Endothelial cell of umbilical vein (primary cell): ENCODE results near the gene SLC6A6. TPM values are rescaled to one million over a fixed set of nuclear protein-coding genes. Genes with fewer than 3 reads are reported as not detected.

Source experiments
- BruUV-seq: library from RNA; stranded (reverse); fragments of 400-500 nt; replicated peaks from 2 replicates; lab custom pipeline; 2021; lab: Mats Ljungman, UMichigan
- CTCF ChIA-PET: fragments of 300-600, 350-600 bp; sonication (Branson Sonifier 250); formaldehyde crosslinking; loops from one replicate; lab custom pipeline; 2021; ENCODE audit warnings: antibody characterized with exemption, inconsistent platforms; lab: Charles Lee
- POLR2A ChIA-PET: fragments of 300-600, 350-600 bp; sonication (Branson Sonifier 250); formaldehyde crosslinking; loops from one replicate; lab custom pipeline; 2021; ENCODE audit warnings: antibody characterized with exemption, inconsistent platforms; lab: Charles Lee
- DNase-seq: peaks from one replicate; pipeline ENCODE4 v3.0.0-alpha.2; 2011; ENCODE audit warnings: low read depth, low spot score
- FAIRE-seq: peaks from 2 replicates; lab custom pipeline; 2011; peaks lifted over from hg19 to GRCh38; lab: Jason Lieb, UNC
- H2AFZ ChIP-seq: 2 replicates; pipeline ENCODE4 v1.6.0; 2012; ENCODE audit warnings: low read depth, low read length, control low read depth, inconsistent platforms
- H3K27ac ChIP-seq: 2 replicates; pipeline ENCODE4 v1.5.1; 2011; ENCODE audit warnings: low read depth, mild to moderate bottlenecking, control low read depth, low read length, moderate library complexity; ENCODE audit not compliant: insufficient read depth
- H3K27me3 ChIP-seq, 2 experiments: 2 replicates each; pipeline versions ENCODE4 v1.6.0 to v1.6.1; 2011; ENCODE audit warnings: low read length in 2 of 2, mixed read lengths in 1 of 2; ENCODE audit not compliant: control insufficient read depth in 2 of 2, insufficient read depth in 2 of 2
- H3K36me3 ChIP-seq, 2 experiments: 2 replicates in 1 of 2; 3 replicates in 1 of 2; pipeline ENCODE4 v1.5.1; 2011; ENCODE audit warnings: low read length in 2 of 2, mild to moderate bottlenecking in 1 of 2, moderate library complexity in 1 of 2; ENCODE audit not compliant: control insufficient read depth in 2 of 2, insufficient read depth in 2 of 2; ENCODE audit errors: extremely low read depth in 1 of 2
- H3K4me1 ChIP-seq: 3 replicates; pipeline ENCODE4 v1.5.1; 2011; ENCODE audit warnings: mild to moderate bottlenecking, low read length; ENCODE audit not compliant: control insufficient read depth, insufficient read depth; ENCODE audit errors: extremely low read depth
- H3K4me2 ChIP-seq: 2 replicates; pipeline ENCODE4 v1.6.1; 2011; ENCODE audit warnings: low read length, control low read depth, mixed read lengths; ENCODE audit not compliant: insufficient read depth
- H3K4me3 ChIP-seq, 3 experiments: fragments of 200-600 bp in 1 of 3; sonication (generic), shearing (Covaris generic) in 1 of 3; replicated peaks in 1 of 3; 2 replicates each; pipeline ENCODE4 v1.5.1; 2011 to 2016; ENCODE audit warnings: control low read depth in 3 of 3, low read length in 3 of 3, mild to moderate bottlenecking in 2 of 3, inconsistent platforms in 1 of 3, low read depth in 1 of 3, moderate library complexity in 1 of 3; ENCODE audit not compliant: insufficient read depth in 1 of 3
- H3K79me2 ChIP-seq: 2 replicates; pipeline ENCODE4 v1.6.0; 2012; ENCODE audit warnings: low read length, inconsistent platforms; ENCODE audit not compliant: control insufficient read depth, insufficient read depth
- H3K9ac ChIP-seq: replicated peaks from 2 replicates; pipeline ENCODE3; 2011; ENCODE audit warnings: low read length, control low read depth; ENCODE audit not compliant: insufficient read depth; ENCODE audit errors: extremely low read depth
- H3K9me1 ChIP-seq: replicated peaks from 3 replicates; pipeline ENCODE4 v1.6.0; 2011; ENCODE audit warnings: mild to moderate bottlenecking, low read length; ENCODE audit not compliant: control insufficient read depth, insufficient read depth; ENCODE audit errors: extremely low read depth
- H3K9me3 ChIP-seq: replicated peaks from 2 replicates; pipeline ENCODE4 v1.5.1; 2012; ENCODE audit warnings: low read length, inconsistent platforms; ENCODE audit not compliant: control insufficient read depth, insufficient read depth
- H4K20me1 ChIP-seq: replicated peaks from 2 replicates; pipeline ENCODE3; 2011; ENCODE audit warnings: mild to moderate bottlenecking, low read length; ENCODE audit not compliant: control insufficient read depth, insufficient read depth; ENCODE audit errors: extremely low read depth
- CTCF ChIP-seq, 2 donors: IDR thresholded peaks; 1 replicate in 1 of 2; 2 replicates in 1 of 2; pipeline ENCODE4 v1.5.1; 2011; ENCODE audit warnings: low read length in 2 of 2, mild to moderate bottlenecking in 2 of 2, moderate library complexity in 2 of 2, control low read depth in 1 of 2, inconsistent platforms in 1 of 2, low read depth in 1 of 2; ENCODE audit not compliant: insufficient read depth in 1 of 2; ENCODE audit errors: extremely low read depth in 1 of 2
- EZH2 ChIP-seq: IDR thresholded peaks from 2 replicates; pipeline ENCODE4 v1.6.1; 2012; ENCODE audit warnings: borderline replicate concordance, low read depth, mild to moderate bottlenecking, moderate library complexity, low read length, inconsistent platforms; ENCODE audit not compliant: severe bottlenecking
- FOS ChIP-seq: IDR thresholded peaks from 2 replicates; pipeline ENCODE4 v1.6.1; 2011; ENCODE audit warnings: mild to moderate bottlenecking, low read length, moderate library complexity, borderline replicate concordance; ENCODE audit not compliant: insufficient read depth
- GATA2 ChIP-seq: IDR thresholded peaks from 2 replicates; pipeline ENCODE4 v1.7.0; 2011; ENCODE audit warnings: low read depth, mild to moderate bottlenecking, moderate library complexity, mixed read lengths, low read length; ENCODE audit not compliant: insufficient read length, insufficient read depth
- JUN ChIP-seq: IDR thresholded peaks from 2 replicates; pipeline ENCODE4 v1.6.1; 2011; ENCODE audit warnings: borderline replicate concordance, low read depth; ENCODE audit not compliant: insufficient read length, insufficient read depth
- MAX ChIP-seq: IDR thresholded peaks from 2 replicates; pipeline ENCODE4 v1.6.1; 2011; ENCODE audit not compliant: insufficient read depth, insufficient read length
- MYC ChIP-seq: IDR thresholded peaks from one replicate; pipeline ENCODE4 v1.6.1; 2011; ENCODE audit warnings: mild to moderate bottlenecking, low read depth, low read length
- POLR2A ChIP-seq: IDR thresholded peaks from 2 replicates; pipeline ENCODE4 v1.6.1; 2012; ENCODE audit warnings: low read depth, mild to moderate bottlenecking, control low read depth, low read length
- POLR2AphosphoS5 ChIP-seq: IDR thresholded peaks from 2 replicates; pipeline ENCODE4 v1.6.1; 2012; ENCODE audit warnings: low read depth, mild to moderate bottlenecking, control low read depth, low read length, moderate library complexity; ENCODE audit not compliant: insufficient read depth
- dilution Hi-C: fragments of 300-500 bp; cut with MboI; formaldehyde crosslinking; loops from one replicate; pipeline ENCODE4 v1.15.0; 2019; ENCODE audit warnings: low sequenced_read_pairs; ENCODE audit not compliant: extremely low pct_ligation_motif_present
- intact Hi-C: fragments of 100-400 bp; cut with micrococcal nuclease; formaldehyde crosslinking; loops from one replicate; pipeline ENCODE4 v1.10.0; 2022
- polyA plus RNA-seq, 4 experiments: library from polyadenylated mRNA; depleted of rRNA in 3 of 4; stranded (reverse) in 3 of 4; unstranded in 1 of 4; fragments of >200 nt; gene quantifications; 2 replicates each; pipeline versions ENCODE4 v1.2.1 to v1.2.3, GENCODE V29; 2011 to 2012; ENCODE audit warnings: missing spikeins in 1 of 4
- total RNA-seq: library from RNA; stranded (reverse); gene quantifications from 2 replicates; pipeline ENCODE4 v1.2.3, GENCODE V29; 2021

Gene SLC6A6
- total and polyA plus RNA-seq, 2 donors (not counting 3 experiments of a cell fraction or from before 2014, with no cell fraction given), result 25.7 to 38.0 TPM

- dilution Hi-C loops (no loop called here), intact Hi-C loops (no loop called here)
- H3K27ac ChIP-seq, result no peak overlapping the region
- TF ChIP-seq MYC (no peak), MAX (no peak)
- no peak overlapping the region for H3K9ac ChIP-seq
- H3K4me1 ChIP-seq, result no peaks in the 10 kb centered on the region
- ChIA-PET POLR2A (no interaction called here), CTCF (interaction anchor here (0.9 to 1.4 kb wide), 4 partner anchors 9 to 319 kb away, joined by 3 to 4 read pairs (median 4); no protein-coding TSS in a partner anchor)
- H3K4me3 ChIP-seq, result no peak overlapping the region
- BruUV-seq, result no TSS peak
- H3K79me2 ChIP-seq, result no peaks in the 10 kb centered on the region
- DNase-seq, result no peak
- no peaks in the 10 kb centered on the region for H3K9me3 ChIP-seq
- H3K27me3 ChIP-seq, result peaks cover 0 to 1% of the 10 kb centered on the region in 2 experiments
- no peaks in the 10 kb centered on the region for H3K36me3 ChIP-seq
- no peaks in the 10 kb centered on the region for H4K20me1 ChIP-seq
- FAIRE-seq, result no peak
- no peak overlapping the region for H2AFZ ChIP-seq
- H3K4me2 ChIP-seq, result no peak overlapping the region
- no peaks in the 10 kb centered on the region for H3K9me1 ChIP-seq
These were observed 120.4 kb downstream of the SLC6A6 start for GRCh38 chr3:14522768-14523167.

GRCh38 chr3:14523792-14524191 lies 121.4 kb downstream of the SLC6A6 start:
- Histone ChIP-seq H4K20me1 (no peaks in the 10 kb centered on the region), H3K9ac (no peak overlapping the region), H3K79me2 (no peaks in the 10 kb centered on the region), H3K27me3 (peaks cover 0 to 1% of the 10 kb centered on the region in 2 experiments), H3K27ac (no peak overlapping the region), H2AFZ (no peak overlapping the region), H3K9me1 (no peaks in the 10 kb centered on the region), H3K4me2 (no peak overlapping the region), H3K36me3 (no peaks in the 10 kb centered on the region), H3K4me1 (no peaks in the 10 kb centered on the region), H3K4me3 (no peak overlapping the region), H3K9me3 (no peaks in the 10 kb centered on the region)
- BruUV-seq, result no TSS peak
- ChIA-PET CTCF (interaction anchor here (0.9 to 1.4 kb wide), 4 partner anchors 10 to 320 kb away, joined by 3 to 4 read pairs (median 4); no protein-coding TSS in a partner anchor), POLR2A (no interaction called here)
- FAIRE-seq (no peak), DNase-seq (no peak)
- TF ChIP-seq MYC (no peak), GATA2 (no peak), POLR2AphosphoS5 (no peak), CTCF (IDR thresholded peaks at IDR 0.05; ENCODE audit: extremely low read depth in 1 of 2, insufficient read depth in 1 of 2, low read depth in 1 of 2, low read length in 2 of 2) (no peak), POLR2A (no peak), MAX (no peak), EZH2 (no peak), FOS (no peak), JUN (no peak)
- intact Hi-C loops (no loop called here), dilution Hi-C loops (no loop called here)
